GM12878 (cell line): Measurements from ENCODE around the gene LRRN4CL.

Experiments used
- NRF1 ChIP-seq: conservative IDR thresholded peaks from 2 replicates; pipeline ENCODE4 v1.6.1; 2011; ENCODE audit warnings: mild to moderate bottlenecking, low read depth, low read length, improper control_type of control experiment
- TAF1 ChIP-seq: IDR thresholded peaks from 2 replicates; pipeline ENCODE4 v1.6.1; 2011; ENCODE audit warnings: mild to moderate bottlenecking, low read depth, low read length, borderline replicate concordance
- TCF12 ChIP-seq: IDR thresholded peaks from 2 replicates; pipeline ENCODE4 v1.6.1; 2011; ENCODE audit warnings: low read depth, mild to moderate bottlenecking, low read length

DNA sequence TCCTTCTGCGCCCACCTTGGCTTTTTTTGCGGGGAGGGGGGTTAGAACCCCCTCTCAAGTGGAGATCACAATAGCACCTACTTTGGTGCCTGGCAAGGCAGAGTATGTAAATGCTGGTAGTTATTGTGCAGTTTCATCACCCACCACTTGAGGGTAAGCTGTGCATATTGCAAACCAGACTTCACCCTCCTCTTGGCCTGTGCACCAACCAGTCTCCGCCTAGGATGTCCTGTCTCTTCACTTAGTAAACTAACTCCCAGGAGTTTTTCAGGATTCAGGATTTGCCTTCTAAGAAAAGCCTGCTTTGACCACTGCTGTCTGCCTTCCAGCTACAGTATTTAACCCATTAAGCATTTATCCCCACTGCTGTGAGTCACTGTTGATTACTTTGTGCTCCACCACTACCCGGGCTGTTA lies 8.5 kb downstream of the LRRN4CL start:
- TF ChIP-seq TCF12 (no peak), NRF1 (no peak), TAF1 (no peak)
